Middle frontal gyrus (tissue), 1 donor: Measurements from ENCODE around the gene CDK9.
"Not testable (repeated sequence)": the region's sequence is repeated elsewhere in the genome, so short reads cannot be mapped to it uniquely, and the experiment has no call there.

Source experiments
- DNase-seq: peaks from one replicate; pipeline ENCODE4 v3.0.0-alpha.2; 2015; ENCODE audit warnings: low spot score; ENCODE audit errors: extremely low spot score

Gene CDK9

DNA sequence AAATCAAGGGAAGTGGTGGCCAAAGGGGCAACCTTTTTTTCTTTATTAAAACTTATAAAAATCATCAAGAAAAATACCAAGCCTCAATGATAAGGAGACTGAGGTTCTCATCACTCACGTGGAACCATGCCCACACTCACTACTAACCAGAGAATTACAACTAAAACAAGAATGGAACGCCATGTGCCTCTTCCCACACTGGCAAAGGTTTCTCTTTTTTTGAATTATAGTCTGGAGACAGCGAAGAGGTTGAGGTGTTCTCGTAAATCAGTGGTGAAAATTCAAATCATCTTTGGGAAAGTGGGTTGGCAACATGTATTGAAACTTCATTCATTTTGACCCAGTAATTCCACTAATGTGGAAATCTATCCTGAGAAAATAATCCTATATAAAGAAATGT is 36.3 kb downstream of the CDK9 start:
- DNase-seq, result no peak

DNA sequence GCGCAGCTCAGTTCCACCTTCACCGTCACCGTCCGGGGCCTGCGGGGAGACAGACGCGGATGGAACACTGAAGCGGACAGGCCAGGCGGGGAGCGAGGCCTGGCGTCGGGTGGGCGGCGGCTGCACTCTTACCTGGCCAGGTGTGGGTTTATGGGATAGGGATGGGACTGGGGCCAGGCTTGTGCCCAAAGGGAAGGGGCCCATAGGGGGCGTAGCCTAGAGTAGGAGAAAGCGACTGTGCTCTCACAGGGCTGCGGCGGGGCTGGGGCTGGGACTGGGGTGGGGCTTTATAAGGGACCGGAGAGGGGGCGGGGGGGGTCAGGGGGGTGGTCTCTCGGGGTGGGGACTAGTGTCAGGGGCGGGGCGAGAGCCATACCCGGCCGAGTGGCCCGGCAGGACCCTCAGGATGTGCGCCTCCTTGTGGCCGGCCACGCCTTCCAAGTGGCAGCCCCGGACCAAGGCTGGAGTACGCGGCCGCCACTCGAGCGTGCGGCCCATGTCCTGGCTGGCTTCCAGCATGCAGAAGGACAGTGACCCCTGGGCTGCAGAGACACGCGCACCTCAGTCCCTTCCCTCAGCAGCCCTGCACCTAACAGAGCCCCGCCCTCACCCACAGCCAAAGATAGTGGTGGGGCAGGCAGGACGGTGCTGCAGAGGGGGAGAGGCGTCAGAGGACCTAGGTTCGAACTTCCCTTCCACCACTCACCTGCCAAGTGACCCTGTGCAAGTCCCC is 39.7 kb downstream of the CDK9 start:
- no peak for DNase-seq

DNA sequence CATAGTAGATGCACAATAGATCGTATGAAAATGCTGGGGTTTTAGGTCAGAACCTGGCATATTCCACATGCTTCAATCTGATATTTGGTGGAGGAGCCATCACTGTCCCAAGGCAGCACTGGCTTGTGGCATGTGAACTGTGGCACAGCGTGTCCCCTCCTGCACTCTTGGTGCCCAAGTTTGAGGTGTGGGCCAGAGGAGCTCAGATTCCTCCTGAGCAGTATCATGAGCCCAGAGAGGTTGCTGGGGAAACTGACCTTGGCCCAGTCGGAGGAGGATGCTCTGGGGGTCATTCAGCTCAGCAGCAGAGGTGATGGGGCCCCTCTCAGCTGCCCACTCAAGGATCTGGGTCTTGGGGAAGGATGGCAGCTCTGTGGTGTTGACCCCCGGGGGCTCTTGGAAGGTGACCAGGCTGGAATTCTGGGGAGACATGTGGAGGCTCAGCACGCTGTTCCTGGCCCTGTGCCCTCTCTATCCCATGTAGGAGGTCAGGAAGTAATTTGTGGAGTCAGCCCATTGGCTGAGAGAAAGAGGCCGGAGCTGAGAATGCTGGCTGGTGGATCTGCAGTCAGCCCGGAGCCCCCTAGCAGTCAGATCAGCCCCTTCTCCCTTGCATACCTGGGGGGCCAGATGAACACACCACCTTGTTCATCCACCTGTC is 40.5 kb downstream of the CDK9 start:
- DNase-seq, result no peak

DNA sequence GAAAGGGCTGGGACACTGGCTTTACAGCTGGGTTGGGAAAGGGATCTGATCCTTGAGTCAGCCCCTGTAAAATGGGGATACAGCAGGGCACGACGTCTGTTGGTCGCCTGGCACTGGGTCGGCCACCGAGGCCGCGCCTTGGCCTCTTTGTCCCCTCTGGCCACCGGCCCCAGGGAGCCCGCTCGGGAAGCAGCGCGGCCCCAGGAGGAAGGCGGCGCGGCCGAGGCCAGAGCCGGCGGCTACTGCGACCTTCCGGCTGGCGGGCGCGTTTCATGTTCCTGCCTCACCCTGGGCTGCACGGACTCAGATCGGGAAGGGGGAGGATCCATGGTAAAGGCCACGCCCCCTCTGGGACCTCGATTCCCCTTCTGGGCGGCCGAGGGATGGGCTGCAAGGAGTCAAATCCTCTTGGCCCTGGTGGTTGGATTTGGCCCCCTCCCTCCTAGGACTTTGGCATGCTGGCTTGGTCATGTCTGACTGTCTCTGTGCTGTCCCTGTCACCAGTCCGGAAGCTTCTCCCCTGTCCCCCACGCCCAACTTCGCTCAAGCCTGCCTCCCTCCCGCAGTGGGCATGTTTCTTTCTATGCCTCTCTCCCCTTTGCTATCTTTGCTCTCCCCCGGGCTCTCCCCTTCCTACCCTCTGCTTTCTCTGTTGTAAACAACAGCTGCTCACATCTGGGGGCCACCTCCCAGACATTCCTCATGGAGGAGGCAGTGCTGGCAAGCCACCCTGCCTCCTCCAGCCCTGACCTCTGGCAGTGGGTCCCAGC is 42.6 kb downstream of the CDK9 start:
- no peak for DNase-seq

DNA sequence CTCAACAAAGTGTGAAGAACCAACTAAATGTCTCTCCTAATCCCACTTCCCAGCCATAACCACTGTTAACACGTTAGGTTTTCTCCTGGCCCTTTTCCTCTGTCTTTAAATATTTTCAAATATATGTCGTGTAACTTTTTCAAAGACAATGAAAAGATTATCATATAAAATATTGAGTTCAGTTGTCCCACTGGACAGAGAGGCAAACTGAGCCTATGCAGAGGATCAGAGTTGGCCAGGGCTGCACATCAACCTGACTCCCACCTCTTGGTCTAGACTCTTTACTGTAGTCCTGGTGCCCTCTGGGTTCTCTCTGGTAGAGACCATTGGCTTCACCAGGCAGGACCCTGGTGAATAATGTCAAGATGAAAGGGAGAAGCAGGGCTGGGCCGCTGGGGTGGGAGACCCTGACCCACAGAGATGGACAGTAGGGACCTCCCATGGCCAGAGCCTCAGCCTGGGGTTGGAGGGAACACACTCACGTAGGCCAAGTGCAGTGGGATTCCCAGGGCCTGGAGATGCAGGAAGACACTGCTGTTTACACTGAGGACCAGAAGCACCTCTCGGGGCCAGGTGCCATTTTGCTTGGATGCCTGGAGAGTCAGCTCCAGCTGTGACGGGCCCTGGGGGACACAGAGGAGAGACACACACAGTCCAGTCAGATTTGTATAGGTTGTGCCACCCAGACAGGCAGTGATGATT is 43.5 kb downstream of the CDK9 start:
- no peak for DNase-seq

DNA sequence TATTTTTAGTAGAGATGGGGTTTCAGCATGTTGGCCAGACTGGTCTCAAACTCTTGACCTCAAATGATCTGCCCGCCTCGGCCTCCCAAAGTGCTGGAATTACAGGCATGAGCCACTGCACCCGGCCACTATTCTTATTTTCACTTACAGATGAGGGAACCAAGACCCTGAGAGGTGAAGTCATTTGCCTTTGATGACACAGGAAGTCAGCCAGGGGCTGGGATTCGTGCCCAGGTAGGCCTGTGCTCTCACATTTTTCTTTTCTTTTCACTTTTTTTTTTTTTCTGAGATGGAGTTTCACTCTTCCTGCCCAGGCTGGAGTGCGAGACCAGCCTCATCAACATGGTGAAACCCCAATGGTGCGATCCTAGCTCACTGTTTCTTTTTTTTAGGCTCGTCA is 46.4 kb downstream of the CDK9 start:
- DNase-seq, result no peak

DNA sequence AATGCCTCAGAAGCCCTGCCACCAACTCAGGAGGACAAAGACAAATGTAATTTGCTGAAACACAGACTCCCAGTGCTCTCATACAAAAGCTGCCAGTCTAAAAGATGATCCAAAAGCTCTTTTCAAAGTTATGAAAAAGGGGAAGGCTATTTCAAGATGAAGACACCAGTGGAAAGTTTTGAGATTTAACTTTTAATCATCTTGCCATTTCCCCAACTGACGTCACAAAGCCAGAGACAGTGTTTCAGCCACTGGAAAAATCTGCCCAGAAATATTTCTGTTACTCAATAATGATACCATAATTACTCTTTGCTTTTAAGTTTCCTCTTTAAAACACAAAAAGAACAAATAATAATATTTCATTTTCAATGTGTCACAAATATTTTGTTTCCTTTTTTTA is 47.7 kb downstream of the CDK9 start:
- DNase-seq, result no peak

DNA sequence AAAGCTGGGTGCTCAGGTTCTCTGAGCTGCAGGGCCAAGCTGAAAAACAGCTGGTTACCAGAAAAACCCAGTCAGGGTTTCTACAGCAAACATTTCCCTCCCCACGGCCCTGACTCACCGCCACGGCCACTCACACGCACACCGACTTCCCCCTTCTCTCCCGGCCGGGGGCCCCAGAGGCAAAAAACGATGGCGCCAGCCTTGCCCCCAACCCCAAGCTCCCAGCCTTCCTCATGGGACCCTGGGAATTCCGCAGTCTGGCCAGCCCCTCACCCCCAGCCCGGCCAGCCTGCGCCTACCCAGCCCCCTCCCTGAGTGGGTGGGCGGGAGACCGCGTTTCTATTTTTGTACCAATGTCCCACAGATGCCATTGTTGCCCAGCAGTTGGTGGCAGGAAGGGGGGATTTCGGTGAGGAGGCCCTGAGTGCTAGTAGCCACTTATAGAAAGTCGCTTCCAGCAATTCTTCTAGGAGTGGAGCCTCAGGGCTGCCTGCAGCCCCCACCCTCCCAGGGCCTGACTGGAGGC is 50.2 kb downstream of the CDK9 start:
- DNase-seq, result no peak

DNA sequence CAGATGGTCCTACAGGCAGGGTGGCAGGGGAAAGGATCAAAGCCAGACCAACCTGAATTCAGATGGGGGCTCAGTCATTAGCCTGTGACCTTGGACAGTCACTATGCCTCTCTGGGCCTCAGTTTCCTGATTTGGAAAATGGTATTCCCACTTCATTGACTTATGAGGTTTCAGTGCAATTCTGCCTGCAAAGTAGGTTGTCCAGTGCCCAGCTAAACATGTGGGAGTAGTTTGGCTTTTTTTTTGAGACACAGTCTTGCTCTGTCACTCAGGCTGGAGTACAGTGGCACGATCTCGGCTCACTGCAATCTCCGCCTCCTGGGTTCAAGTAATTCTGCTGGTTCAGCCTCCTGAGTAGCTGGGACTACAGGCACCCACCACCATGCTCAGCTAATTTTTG is 50.7 kb downstream of the CDK9 start:
- DNase-seq, result not testable (repeated sequence)

DNA sequence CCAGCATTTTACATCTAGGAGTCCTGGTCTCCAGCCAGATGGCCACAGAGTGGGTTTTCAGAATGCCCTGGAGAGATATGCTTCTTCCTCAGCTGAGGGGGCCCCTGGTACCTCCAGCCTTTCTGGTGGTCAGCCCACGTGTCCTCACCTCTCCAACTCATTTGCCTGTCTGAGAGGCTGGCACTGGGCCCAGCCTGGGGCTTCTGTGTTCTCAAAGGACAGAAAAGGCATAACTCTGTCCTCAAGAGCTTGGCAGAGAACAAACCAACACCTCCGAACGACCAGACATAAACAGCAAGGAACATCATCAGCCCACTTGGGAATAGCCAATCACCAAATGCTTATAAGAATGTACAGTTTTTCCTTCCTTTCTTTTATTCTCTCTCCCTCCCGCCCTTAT is 51.5 kb downstream of the CDK9 start:
- DNase-seq, result no peak

DNA sequence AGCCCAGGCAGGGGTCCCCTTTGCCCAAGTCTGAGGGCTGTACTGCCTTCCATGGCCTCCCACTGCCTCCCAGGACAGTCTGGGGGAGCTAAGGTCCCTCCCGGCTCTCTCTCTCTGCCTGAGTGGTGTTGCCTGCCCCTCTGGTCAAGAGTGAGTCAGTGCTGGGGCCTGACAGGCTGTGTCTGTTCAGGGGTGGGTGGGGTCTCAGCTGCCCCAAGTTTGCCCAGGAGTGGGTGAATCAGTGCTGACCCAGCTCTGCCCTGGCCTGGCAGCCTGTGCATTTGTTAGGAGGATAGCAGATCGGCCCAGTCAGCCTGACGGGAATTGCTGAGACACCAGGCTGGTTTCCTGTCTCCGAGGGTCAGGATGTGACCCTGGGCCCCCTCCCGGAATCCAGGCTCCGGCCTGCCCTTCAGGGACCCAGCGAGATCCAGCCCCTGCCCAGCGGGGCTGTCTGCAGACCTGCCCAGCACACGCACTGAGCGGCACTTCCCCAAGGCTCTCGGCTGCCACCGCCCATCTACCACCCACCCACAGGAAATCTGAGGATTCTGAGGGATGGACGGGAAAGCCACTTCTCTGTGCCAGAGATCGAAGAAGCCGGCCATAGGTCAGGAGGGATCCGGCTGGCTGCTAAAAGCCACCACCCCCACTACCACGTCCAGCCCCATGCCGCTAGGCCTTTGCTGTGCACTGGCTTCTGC is 52.7 kb downstream of the CDK9 start:
- DNase-seq, result no peak
